GM12891 (cell line): Measurements from ENCODE around the gene TMEM272.

ENCODE experiments used
- PAX5 ChIP-seq: IDR thresholded peaks from 2 replicates; pipeline ENCODE4 v1.6.1; 2011; ENCODE audit warnings: low read length, moderate library complexity, mild to moderate bottlenecking; ENCODE audit not compliant: insufficient read depth, severe bottlenecking
- POLR2A ChIP-seq: IDR thresholded peaks from 2 replicates; pipeline ENCODE4 v1.6.1; 2011; ENCODE audit warnings: low read depth, low read length, control low read depth
- POLR2AphosphoS5 ChIP-seq: IDR thresholded peaks from 2 replicates; pipeline ENCODE4 v1.6.1; 2011; ENCODE audit warnings: low read depth, low read length, control low read depth

DNA sequence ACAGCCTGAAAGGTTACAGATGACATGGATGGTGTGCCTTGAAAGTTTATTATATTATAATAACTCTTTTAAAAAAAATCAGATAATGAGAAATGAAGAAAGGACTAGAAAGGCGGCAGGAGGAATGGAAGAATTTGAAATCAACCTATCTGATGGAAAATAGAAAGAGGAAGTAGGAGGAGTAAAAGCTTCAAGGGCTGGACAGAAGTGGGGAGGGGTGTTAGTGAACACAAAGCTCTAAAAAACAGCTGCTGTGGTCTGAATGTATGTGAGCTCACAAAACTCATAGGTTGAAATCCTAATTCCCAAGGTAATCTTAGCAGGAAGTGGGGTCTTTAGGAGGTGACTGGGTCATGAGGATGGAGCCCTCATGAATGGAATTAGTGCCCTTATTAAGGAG, 36.3 kb upstream of the TMEM272 start:
- TF ChIP-seq POLR2A: no peak
- no peak for TF ChIP-seq POLR2AphosphoS5
- no peak for TF ChIP-seq PAX5
